ENCODE data around the gene C19orf12.

Gene C19orf12

DNA sequence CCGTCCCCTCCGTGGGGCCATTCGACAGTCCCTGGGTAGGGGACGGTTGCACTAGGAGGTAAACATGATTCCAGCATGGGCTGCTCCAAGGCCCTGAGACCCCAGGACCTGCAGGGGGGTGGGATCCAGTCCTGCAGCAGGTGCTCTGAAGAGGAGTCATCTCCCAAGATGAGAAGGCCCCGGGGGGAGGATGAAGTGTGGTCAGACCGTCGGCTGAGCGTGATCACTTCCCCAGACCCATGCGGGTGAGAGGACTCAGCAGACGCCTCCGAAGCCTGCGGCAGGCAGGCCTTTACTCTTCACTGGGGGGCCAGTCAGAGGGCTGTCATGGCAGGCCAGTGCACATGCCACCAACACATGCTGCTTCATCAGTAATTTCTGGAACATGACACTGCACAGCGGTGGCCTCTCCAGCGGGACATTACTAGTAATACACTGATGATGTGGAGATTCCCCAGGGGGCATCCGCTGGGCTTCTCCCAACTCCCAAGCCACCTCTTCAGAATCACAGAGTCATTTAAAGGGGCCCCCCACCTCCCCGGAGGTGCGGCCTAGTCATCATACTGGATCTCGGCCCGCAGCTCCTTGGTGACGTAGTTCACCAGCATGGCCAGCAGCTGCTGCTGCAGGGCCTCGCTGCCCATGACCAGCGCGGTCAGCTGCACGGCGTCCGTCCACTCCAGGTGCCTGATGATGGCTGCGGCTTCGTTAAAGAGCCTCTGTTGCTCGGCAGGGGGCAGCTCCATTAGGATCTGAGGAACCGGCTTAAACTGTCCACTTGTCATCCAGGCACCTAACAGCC, 12.7 kb downstream of the C19orf12 start:
- DNase-seq (ENCODE audit: extremely low spot score) = no peak
- CTCF ChIA-PET = interaction anchor here (1.1 kb wide), 1 partner anchor 10 kb away, joined by 4 read pairs; no protein-coding TSS in a partner anchor
- POLR2A ChIA-PET = no interaction called here
- TF ChIP-seq, protein P1, sequence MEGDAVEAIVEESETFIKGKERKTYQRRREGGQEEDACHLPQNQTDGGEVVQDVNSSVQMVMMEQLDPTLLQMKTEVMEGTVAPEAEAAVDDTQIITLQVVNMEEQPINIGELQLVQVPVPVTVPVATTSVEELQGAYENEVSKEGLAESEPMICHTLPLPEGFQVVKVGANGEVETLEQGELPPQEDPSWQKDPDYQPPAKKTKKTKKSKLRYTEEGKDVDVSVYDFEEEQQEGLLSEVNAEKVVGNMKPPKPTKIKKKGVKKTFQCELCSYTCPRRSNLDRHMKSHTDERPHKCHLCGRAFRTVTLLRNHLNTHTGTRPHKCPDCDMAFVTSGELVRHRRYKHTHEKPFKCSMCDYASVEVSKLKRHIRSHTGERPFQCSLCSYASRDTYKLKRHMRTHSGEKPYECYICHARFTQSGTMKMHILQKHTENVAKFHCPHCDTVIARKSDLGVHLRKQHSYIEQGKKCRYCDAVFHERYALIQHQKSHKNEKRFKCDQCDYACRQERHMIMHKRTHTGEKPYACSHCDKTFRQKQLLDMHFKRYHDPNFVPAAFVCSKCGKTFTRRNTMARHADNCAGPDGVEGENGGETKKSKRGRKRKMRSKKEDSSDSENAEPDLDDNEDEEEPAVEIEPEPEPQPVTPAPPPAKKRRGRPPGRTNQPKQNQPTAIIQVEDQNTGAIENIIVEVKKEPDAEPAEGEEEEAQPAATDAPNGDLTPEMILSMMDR (IDR thresholded peaks at IDR 0.05; ENCODE audit: control extremely low read depth, extremely low read depth, low read depth, missing control alignments) = no peak

DNA sequence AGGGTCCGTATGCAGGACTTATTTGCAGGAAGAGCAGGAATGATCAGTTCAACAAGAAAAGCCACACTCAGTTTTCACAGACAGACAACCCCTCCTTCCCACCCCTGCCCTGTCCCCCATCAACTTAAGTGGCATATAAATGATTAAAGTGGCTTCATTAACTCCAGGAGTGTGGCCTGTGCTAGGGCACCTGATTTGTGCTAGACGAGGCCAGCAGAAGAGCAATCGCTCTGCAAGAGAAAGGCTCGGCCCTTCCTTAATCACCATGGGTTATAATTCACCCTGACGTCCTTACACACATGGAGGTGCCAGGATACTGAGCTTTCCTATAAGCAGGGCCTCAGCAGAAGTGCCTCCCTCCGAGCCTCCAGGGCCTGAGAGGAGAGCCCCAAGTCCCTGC, 14.6 kb downstream of the C19orf12 start:
- DNase-seq (ENCODE audit: extremely low spot score) = no peak
- TF ChIP-seq, protein P1 (IDR thresholded peaks at IDR 0.05; ENCODE audit: control extremely low read depth, extremely low read depth, low read depth, missing control alignments) = no peak
- CTCF ChIA-PET = interaction anchor here (1.3 to 2.0 kb wide), 4 partner anchors 13 to 28 kb away, joined by 3 to 11 read pairs (median 5); partner anchors contain the start of gene C19orf12
- POLR2A ChIA-PET = no interaction called here

DNA sequence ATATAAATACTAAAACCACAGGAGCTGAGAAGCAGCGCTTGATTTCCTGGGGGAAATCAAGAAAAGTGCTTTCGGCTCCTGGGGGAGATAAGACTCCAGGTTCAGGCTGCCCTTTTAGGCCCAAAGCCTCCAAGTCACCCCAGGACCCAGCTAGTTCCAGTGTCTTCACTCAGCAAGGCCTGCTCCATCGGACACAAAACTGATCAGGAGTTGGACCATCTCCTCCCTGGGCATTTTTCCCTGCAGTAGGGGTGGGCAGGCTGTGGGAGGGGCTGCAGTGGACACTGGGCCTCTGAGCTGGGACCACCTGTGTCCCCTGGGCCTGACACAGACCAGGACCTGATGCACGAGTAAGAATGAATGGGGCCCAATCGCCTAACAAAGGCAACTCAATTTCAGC, 15.2 kb downstream of the C19orf12 start:
- no peak for DNase-seq (ENCODE audit: extremely low spot score)
- TF ChIP-seq, protein P1 (IDR thresholded peaks at IDR 0.05; ENCODE audit: control extremely low read depth, extremely low read depth, low read depth, missing control alignments) = no peak
- ChIA-PET POLR2A (no interaction called here), CTCF (interaction anchor here (1.3 to 2.6 kb wide), 5 partner anchors 13 to 90 kb away, joined by 3 to 11 read pairs (median 6); partner anchors contain the start of gene C19orf12)

DNA sequence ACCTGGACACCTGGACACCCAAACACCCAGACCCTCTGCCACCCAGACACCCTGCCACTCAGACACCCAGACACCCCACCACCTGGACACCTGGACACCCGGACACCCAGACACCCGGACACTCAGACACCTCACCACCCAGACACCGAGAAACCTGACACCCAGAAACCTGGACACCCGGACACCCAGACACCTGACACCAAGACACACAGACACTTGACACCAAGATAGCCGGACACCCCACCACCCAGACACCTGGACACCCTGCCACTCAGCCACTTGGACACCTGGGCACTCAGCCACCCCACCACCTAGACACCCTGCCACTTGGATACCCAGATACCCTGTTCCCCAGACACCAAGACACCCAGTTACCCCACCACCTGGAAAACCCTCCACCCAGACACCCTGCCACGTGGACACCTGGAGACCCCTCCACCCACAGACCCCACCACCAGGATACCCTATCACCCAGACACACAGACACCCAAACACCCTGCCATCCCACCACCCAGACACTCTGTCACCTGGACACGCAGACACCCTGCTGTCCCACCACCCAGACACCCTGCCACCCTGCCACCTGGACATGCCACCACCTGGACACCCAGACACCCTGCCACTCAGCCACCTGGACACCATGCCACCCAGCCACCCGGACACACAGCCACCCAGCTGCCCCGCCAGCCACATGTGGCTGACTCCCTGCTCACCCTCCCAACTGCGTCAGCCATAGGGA, 17.4 kb downstream of the C19orf12 start:
- CTCF ChIA-PET = interaction anchor here (0.9 to 2.6 kb wide), 2 partner anchors 19 to 88 kb away, joined by 6 to 9 read pairs; no protein-coding TSS in a partner anchor
- POLR2A ChIA-PET = no interaction called here
- TF ChIP-seq, protein P1 (IDR thresholded peaks at IDR 0.05; ENCODE audit: control extremely low read depth, extremely low read depth, low read depth, missing control alignments) = no peak
- DNase-seq (ENCODE audit: extremely low spot score) = no peak

DNA sequence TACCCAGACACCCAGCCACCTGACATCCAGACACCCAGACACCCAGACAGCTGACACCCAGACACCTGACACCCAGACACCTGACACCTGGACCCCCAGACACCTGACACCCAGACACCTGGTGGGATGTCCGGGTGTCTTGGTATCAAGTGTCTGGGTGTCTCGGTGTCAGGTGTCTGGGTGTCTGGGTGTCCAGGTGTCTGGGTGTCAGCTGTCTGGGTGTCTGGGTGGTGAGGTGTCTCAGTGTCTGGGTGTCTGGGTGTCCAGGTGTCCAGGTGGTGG, 18.6 kb downstream of the C19orf12 start:
- TF ChIP-seq, protein P1 (IDR thresholded peaks at IDR 0.05; ENCODE audit: control extremely low read depth, extremely low read depth, low read depth, missing control alignments) = no peak
- POLR2A ChIA-PET = no interaction called here
- DNase-seq (ENCODE audit: extremely low spot score) = no peak
- CTCF ChIA-PET = no interaction called here

DNA sequence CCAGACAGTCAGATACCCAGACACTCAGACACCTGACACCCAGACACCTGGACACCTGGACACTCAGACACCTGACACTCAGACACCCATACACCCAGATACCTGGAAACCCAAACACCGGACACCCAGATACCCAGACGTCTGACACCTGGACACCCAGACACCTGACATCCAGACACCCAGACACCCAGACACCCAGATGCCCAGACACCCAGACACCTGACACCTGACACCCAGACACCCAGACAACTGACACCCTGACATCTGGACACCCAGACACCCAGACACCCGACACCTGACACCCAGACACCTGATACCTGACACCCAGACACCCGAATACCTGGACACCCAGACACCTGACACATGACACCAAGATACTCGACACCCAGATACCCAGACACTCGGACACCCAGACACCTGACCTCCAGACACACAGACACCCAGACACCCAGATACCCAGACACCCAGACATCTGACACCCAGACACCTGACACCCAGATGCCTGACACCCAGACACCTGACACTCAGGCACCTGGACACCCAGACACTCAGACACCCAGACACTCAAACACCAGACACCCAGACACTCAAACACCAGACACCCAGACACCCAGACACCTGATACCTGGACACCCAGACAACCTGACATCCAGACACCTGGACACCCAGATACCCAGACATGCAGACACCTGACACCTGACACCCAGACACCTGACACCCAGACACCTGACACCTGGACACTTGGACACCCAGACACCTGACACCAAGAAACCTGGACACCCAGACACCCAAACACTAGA, 19.1 kb downstream of the C19orf12 start:
- no peak for DNase-seq (ENCODE audit: extremely low spot score)

More for the DNA sequence above, 19.1 kb downstream of the C19orf12 start:
- ChIA-PET POLR2A (no interaction called here), CTCF (interaction anchor here (6.0 kb wide), 1 partner anchor 19 kb away, joined by 102 read pairs; the partner anchor contains the start of gene C19orf12)
- TF ChIP-seq, protein P1 (IDR thresholded peaks at IDR 0.05; ENCODE audit: control extremely low read depth, extremely low read depth, low read depth, missing control alignments) = no peak

All from GM10248 (cell line).